NOMO-1 treated with dmso at 0.1 percent for 144 hours (cell line): ENCODE measurements around the gene UBN2.

Source experiments
- DNase-seq: peaks from one replicate; lab custom pipeline; 2025; ENCODE audit not compliant: unreplicated experiment; lab: John Stamatoyannopoulos, UW

Gene UBN2

GRCh38 chr7:139341776-139342226 is 110.8 kb downstream of the UBN2 start:
- DNase-seq = peak; percentile 30

- DNase-seq = no peak
Observed at GRCh38 chr7:139345042-139345441, 114.0 kb downstream of the UBN2 start.

- no peak for DNase-seq
Observed at GRCh38 chr7:139351027-139351426, 120.0 kb downstream of the UBN2 start.

- no peak for DNase-seq
Observed at GRCh38 chr7:139354729-139355128, 123.7 kb downstream of the UBN2 start.

GRCh38 chr7:139355320-139355719 is 124.3 kb downstream of the UBN2 start:
- peak; percentile 26 for DNase-seq
